Brain pericyte (primary cell): ENCODE results near the gene ZNF19.
A peak's percentile ranks its signal among the peaks of the same experiment; 100 is the strongest.

Experiments
- DNase-seq: peaks from one replicate; pipeline ENCODE4 v3.0.0-alpha.2; 2012; ENCODE audit warnings: low read depth, low spot score

The ZNF19 gene

GRCh38 chr16:71490361-71490760 lies 1.2 kb upstream of the ZNF19 start:
- no peak for DNase-seq

GRCh38 chr16:71484006-71484893 lies 4.9 kb downstream of the ZNF19 start:
- peak; percentile 73 for DNase-seq

GRCh38 chr16:71482569-71482968 lies 6.6 kb downstream of the ZNF19 start:
- DNase-seq, result no peak

GRCh38 chr16:71480956-71481355 lies 8.2 kb downstream of the ZNF19 start:
- no peak for DNase-seq

- DNase-seq, result no peak
These were observed 9.7 kb downstream of the ZNF19 start for GRCh38 chr16:71479420-71479819.

- no peak for DNase-seq
These were observed 12.5 kb downstream of the ZNF19 start for GRCh38 chr16:71476457-71477124.

- no peak for DNase-seq
These were observed 14.3 kb downstream of the ZNF19 start for GRCh38 chr16:71474864-71475263.

- no peak for DNase-seq
These were observed 15.2 kb downstream of the ZNF19 start for GRCh38 chr16:71473891-71474290.

- no peak for DNase-seq
These were observed 16.2 kb downstream of the ZNF19 start for GRCh38 chr16:71472931-71473330.

- no peak for DNase-seq
These were observed 17.1 kb downstream of the ZNF19 start for GRCh38 chr16:71472051-71472450.

GRCh38 chr16:71467810-71468209 lies 21.3 kb downstream of the ZNF19 start:
- DNase-seq, result no peak

- DNase-seq, result no peak
These were observed 24.9 kb downstream of the ZNF19 start for GRCh38 chr16:71464231-71464630.

GRCh38 chr16:71461686-71462648 lies 27.2 kb downstream of the ZNF19 start, which contains the start of gene ZNF23:
Gene ZNF23 (minus strand): TSS chr16:71462247. CDS start chr16:71456796, 5,451 bp downstream.
- DNase-seq, result peak; percentile 16

GRCh38 chr16:71460941-71461340 lies 28.2 kb downstream of the ZNF19 start:
- DNase-seq, result no peak

GRCh38 chr16:71460236-71460635 lies 28.9 kb downstream of the ZNF19 start:
- DNase-seq, result no peak

GRCh38 chr16:71459510-71459909 lies 29.6 kb downstream of the ZNF19 start:
- DNase-seq, result no peak

GRCh38 chr16:71456801-71457200 lies 32.3 kb downstream of the ZNF19 start:
- DNase-seq, result no peak

GRCh38 chr16:71453036-71453435 lies 36.1 kb downstream of the ZNF19 start:
- no peak for DNase-seq

- DNase-seq, result no peak
These were observed 40.1 kb downstream of the ZNF19 start for GRCh38 chr16:71449020-71449419.

- no peak for DNase-seq
These were observed 40.8 kb downstream of the ZNF19 start for GRCh38 chr16:71448274-71448866.

- no peak for DNase-seq
These were observed 45.4 kb downstream of the ZNF19 start for GRCh38 chr16:71443714-71444113.
